GM21723 (cell line): Measurements from ENCODE around the gene SLC1A4.
"Not testable (repeated sequence)": the region's sequence is repeated elsewhere in the genome, so short reads cannot be mapped to it uniquely, and the experiment has no call there.

Experiments used
- ATAC-seq: cut with Tn5 transposase; IDR thresholded peaks from one replicate; pipeline ENCODE4 v1.9.1; 2021; ENCODE audit warnings: mild to moderate bottlenecking, moderate library complexity; ENCODE audit not compliant: unreplicated experiment

Gene SLC1A4

DNA sequence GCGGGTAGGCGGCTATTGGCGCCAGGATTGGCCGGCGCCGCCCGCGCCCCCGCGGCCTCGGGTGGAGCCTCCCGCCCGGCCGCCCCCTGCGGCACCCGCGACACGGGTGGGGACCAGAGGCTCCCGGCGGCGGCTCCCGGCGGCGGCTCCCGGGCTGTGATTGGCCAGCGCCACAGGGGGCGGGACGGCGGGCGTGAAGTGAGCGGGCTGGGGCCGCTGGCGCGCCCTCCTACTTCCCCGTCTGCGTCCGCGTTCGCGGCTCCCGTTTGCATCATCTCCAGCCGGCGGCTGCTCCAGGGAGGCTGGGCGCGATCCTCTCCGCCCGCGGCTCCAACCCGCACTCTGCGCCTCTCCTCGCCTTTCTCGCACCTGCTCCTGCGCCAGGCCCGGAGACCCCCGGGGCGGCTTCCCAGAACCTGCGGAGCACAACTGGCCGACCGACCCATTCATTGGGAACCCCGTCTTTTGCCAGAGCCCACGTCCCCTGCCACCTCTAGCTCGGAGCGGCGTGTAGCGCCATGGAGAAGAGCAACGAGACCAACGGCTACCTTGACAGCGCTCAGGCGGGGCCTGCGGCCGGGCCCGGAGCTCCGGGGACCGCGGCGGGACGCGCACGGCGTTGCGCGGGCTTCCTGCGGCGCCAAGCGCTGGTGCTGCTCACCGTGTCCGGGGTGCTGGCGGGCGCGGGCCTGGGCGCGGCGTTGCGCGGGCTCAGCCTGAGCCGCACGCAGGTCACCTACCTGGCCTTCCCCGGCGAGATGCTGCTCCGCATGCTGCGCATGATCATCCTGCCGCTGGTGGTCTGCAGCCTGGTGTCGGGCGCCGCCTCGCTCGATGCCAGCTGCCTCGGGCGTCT, at the start of gene SLC1A4:
Gene SLC1A4 (plus strand): TSS at position 274 of the 856 bp plus-strand sequence. CDS start 245 bp downstream, at position 519.
- peak; percentile 75 for ATAC-seq

DNA sequence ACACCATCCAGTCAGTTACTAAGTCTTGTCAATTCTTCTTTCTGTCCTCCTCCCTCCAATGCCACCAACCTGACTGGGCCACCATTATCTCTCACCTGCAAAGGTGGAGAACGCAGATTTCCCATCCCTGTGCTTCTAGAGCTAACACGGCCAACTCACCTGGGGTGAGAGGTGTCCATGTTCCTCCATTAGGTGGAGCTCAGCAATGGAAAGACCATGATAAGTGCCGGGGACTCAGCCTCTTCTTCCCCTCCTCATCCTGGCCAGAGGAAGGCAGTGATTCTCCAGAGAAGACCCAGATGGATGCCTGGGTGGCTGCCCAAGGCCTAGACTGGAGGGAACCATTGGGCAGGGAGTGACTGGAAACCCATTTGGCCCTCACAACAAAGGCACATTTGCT, 48.1 kb upstream of the SLC1A4 start:
- ATAC-seq: no peak

DNA sequence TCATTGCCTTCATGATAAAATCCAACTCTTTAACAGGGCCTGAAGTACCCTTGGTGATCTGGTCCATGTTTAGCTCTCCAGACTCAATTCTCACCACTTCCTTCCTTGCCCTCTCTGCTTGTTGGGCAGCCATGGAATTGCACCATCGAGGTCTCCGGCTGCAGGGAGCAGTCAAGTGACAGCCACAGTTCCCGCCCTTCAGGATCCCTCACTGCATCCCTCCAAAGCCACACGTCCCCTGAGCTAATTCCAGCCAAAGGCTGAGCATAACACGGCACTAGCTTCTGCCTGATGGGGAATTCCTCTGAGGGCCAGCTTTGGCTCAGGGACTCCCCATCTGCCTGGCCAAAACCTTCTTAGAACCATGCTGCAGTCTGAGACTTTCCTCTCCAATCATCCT, 47.4 kb upstream of the SLC1A4 start:
- no peak for ATAC-seq

DNA sequence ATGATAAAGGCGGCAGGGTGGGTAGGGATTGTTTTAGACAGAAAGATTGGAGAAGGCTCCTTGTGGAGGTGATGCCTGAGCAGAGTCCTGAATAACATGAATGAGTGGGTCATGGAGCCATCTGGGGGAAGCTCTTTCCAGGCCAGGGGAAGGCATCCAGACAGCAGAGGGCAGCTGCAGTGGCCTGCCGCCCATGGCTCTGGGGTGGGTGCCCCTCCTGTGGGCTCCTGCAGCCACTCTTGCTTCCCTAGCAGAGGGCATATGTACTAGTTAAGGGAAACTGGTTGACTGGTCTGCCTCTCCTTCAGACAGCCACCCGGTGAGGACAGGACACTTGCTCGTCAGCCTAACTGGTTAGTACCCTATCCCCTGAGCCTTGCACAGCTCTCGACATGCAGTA, 46.5 kb upstream of the SLC1A4 start:
- no peak for ATAC-seq

DNA sequence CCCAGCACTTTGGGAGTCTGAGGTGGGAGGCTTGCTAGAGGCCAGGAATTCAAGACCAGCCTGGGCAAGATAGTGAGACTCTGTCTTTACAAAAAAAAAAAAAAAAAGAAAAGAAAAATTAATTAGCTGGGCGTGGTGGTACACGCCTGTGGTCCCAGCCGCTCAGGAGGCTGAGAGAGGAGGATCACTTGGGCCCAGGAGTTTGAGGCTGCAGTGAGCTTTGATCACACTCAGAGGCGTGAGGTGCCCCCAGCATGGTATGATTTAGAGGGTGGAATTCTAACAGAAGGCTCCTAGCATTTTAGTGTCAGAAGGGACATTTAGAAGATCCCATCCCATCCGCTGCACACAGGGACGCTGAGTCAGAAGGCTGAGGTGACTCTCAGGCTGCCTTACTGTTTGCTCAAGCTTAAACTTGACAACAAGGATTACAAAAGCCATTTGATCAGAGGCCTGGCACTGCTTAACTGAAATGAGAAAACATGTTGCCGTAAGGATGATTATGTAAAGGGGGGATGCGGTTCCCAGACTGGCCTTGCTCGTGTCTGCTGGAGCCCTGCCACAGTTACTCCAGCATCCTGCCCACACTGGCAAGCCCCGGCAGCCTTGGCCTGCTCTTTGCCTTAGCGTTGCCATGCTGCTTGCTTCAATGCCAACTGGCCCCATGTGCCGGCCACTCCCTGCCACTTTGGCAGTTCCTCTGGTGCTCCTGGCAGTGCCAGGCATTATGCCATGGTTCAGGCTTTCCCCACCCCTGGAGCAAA, 45.6 kb upstream of the SLC1A4 start:
- no peak for ATAC-seq

DNA sequence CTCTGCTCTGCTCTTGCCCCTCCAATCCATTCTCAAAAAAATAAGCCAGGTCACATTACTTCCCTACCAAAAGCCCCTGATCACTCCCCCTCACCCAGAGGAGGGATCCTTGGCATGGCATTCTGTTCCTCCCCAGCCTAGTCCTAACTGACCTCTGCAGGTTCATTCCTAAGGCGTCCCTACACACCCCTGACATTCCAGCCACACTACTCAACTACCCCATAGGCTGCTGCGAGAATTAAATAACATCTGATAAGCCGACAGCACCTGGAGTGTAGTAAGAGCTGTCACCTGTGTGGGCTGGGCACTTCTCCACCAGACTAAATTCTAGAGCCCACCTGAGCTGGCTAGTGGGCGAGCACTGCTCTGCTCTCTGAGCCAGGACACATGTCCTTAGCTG, 44.7 kb upstream of the SLC1A4 start:
- ATAC-seq: no peak

DNA sequence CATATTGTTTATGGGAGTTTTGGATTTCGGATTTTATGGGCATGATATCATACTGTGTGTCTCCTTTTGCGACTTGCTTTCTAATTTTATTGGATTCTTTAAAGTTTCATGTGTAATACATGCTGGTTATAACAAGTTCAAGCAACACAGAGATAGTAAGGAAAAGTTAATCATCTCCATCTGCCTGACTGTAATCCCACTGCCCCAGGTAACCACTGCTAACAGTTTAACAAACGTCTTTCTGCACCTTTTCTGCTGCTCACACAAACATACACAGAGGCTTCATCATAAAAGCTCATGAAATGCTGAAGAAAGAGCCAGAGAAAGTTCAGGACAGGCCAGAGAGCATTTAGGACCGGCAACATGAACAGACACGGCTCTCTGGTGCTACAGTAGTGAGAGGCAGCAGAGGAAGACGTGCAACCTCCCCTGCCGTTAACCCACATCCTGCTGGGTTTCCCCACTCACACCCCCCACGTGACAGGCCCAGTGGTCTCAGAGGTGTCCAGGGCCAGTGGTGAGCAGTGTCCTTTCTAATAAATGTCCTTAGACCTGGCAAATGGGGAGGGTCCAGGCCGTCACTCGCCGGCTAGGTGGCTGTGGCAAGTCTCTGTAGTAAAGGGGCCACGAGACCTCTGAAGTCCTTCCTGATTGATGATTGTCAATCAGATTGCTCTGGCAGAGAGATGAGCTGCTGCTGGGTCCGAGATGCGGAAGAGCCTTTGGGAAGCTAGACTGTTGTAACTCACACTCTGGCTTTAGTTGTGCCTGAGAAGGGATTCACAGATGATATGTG, 43.0 kb upstream of the SLC1A4 start:
- ATAC-seq: peak; percentile 89

DNA sequence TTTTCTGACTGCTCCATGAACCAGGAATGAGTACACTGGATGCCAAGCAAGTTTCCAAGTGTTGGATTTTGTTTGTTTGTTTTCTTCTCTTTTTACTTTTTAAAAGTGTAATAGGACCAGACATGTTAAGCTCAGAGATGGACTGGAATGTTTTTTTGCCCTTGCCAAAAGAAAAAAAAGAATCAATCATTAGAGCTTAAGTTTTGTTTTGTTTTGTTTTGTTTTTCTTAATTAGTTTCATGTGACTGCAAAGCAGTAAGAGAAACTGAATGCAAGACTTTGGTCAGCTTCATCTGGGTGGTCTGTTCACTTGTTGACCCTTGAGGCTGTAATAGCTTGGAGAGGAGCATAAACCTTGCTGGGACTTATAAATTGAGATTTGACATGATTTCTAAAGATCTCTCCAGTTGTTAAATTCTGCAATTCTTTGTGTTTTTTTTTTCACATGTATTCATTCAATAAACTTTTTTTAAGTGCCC, 42.4 kb upstream of the SLC1A4 start:
- ATAC-seq: no peak

DNA sequence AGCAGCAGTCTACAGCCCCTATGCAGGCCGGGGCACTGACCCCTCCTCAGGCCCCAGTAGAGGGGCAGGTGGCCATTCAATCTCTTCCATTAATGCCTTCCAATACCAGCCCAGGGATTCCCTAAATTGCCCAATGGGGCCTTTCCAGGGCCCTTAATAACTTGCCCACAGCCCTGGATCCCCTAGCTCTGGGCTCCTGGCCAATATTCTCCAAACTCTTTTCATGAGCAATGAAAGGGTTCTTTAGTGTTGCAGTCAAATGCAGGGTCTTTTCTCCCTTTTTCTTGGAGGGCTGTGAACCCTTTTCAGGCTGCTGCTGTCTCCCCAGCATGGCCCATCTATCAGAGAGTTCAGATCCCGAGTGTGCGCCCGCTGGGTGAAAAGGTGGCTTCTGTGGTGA, 41.3 kb upstream of the SLC1A4 start:
- no peak for ATAC-seq

DNA sequence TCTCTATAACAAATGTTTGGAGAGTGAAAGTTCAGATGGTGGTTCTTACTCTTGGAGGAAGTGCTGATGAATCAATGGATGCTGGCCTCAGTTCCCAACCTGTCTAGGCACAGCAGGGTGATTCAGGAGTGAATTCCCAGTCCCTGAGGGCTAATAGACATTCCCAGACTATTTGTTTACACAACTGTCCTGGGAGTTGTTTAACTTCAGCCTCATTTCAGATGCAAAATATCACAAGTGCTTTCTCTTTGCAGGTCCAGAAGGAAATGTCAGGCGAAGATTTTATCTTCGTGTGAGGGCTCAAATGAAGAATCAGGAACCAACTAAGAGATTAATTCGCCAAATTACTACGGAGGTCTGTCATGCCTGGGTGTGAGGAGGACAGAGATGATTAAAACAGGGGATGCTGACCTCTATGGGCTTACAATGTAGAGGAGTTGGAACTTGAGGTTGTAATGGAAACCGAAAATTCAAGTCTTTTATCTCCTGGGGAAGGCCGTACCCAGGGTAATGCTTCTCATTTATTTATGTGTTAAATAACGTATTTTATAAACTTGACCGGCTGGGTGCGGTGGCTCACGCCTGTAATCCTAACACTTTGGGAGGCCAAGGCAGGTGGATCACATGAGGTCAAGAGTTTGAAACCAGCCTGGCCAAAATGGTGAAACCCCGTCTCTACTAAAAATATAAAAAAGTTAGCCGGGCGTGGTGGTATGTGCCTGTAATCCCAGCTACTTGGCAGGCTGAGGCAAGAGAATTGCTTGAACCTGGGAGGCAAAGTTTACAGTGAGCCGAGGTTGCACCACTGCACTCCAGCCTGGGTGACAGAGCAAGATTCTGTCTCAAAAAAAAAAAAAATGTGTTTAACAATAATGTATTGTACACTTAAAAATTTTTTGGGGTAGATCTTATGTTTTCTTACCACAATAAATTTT, 38.7 kb upstream of the SLC1A4 start:
- no peak for ATAC-seq

DNA sequence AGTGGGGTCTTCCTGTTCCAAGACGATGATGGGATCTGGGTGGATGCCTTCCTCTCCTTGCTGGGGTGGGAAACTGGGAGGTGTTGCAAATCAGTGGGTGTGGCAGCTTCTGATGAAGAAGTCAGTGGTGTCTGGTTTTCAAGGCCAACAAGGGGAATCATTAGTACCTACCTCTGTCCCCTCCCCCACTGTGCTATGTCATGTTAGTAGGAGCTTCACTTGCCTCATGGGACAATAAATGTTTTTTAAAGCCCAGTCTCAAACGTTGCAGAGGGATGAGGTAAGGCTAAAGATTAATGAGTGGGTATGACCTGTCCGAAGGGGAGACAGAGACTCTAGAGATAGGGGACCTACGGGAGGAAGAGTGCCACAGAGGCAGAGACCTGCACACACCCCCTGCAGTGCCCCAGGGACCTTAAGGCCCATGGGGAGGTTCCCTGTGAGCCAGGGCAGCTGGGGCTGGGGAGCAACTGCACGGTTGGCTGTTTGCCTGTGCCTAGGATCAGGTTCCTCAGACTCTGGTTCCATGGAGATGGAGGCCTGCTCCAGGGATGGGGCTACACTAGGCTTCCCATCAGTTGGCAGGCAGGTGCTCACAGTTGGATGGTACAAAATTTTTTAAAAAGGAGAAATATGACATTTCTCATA, 37.8 kb upstream of the SLC1A4 start:
- no peak for ATAC-seq

DNA sequence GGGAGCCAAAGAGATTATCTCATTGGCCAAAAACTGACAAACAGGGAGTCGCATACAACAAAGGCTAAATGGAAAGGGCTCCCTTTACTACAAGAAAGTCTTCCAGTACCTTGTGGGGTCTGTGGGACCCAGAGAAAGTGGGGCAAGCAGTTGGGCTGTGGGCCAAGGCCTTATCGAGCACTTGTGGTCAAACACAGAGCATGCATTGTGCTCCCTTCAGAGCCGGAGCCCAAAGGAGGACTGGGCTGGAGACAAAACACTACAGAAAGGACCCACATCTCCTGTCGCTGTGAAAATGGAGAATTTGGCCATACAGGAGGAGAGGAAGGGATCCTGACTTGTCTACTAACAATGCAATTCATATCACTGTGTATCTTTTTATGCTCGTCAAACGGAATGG, 37.1 kb upstream of the SLC1A4 start:
- no peak for ATAC-seq

DNA sequence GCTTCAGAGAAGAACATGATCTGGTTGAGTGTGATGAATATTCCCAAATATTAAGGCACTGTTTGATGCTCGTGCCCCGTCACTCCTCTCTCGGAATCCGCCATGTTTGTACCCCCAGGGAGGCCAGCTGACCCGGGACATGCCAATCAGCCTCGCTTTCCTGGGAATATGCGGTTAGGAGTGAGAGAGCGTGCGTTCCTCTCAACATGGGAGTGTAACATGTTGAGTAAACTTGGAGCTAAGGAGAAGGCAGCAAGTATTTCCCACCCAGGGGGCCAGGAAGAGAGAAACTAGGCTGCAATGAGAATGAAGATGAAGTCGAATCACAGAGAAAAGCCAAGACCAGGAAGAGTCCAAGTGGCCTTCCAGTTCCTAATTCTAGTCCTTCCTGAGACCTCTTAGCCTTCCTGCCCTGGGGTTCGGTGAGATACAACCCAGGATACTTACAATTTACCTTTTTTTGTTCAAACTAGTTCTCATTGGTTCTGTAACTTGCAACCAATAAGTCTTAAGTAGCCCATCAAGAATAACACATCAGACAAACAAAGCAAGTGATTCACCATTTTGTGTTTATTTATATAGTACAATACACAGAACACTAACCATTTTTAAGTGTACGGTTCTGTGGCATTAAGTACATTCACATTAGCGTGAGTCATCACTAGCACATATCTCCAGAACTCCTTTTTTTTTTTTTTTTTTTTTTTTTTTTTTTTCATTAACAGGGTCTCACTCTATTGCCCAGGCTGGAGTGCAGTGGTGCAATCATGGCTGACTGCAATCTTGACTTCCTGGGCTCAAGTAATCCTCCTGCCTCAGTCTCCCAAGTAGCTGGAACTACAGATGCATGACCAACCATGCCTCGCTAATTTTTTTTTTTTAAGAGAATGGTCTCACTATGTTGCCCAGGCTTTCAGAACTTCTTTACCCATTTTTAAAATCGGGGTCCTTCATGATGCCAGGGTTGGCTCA, 36.4 kb upstream of the SLC1A4 start:
- ATAC-seq: no peak

DNA sequence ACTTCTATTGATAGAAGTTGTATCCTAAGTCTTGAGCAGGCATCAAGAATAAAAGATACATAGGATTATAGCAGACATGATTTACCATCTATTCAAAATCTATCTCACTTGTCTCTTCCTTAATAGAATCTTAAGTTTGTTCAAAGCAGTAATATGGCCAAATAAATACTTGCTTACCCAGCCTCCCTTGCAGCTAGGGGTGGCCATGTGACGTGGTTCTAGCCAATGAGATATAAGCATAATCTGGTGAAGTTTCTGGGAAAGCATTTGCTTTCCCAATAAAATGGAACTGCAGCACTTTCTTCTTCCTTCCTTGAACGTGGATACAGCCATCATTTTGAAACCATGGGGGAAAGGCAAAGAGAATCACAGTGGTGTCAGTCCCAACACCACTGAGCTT, 33.7 kb upstream of the SLC1A4 start:
- no peak for ATAC-seq

DNA sequence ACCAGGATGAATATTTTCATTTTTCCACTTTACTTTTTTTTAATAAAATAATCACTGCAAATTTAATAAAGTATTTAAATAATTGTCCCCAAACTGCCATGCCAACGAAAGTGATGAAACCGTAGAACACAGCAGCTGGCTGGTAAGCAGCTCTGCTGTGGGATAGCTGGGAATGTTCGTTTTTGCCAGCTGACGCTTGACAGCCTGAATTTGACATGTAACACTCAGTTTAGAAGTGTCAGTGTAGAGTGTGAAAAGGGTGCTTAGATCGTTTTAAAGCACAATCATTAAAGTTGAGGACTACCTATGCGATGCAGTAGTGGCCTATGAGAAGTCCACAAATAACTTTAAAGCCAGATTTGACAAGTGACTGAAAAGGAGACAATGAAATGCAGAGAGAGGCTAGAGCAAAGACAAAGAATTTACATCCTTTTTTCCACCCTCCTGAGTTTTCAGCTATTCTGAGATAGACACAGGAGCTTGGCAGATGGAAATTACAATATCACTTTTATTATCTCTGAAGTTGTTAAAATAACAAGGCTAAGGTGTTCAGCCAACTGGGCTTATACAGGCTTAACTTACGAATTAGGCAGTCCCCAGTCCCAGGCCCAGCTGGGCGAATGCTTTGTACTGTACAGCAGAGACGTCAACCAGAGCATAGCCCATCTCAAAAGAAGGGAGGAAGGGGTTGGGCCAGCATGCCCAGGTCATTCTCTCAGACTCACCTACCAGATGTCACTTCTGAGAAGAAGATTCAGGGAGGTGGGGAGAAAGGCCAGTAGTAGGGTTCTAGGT, 31.9 kb upstream of the SLC1A4 start:
- no peak for ATAC-seq

DNA sequence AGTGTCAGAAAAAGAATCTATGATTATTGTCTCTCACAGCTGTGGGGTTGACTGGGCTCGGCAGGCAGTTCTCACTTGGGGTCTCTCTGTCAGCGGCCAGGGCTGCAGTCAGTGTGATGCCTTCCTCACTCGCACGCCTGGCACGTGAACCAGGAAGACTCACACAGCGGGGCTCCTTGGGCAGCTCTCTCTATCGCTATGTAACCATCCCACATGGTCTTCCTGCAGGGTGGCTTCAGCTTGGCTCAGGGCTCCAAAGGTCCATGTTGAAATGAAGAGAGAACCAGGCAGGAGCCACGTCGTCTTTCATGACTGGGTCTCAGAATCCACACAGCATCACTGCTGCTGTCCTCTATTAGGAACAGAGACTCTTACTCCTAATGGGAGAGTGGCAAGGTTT, 30.6 kb upstream of the SLC1A4 start:
- no peak for ATAC-seq

DNA sequence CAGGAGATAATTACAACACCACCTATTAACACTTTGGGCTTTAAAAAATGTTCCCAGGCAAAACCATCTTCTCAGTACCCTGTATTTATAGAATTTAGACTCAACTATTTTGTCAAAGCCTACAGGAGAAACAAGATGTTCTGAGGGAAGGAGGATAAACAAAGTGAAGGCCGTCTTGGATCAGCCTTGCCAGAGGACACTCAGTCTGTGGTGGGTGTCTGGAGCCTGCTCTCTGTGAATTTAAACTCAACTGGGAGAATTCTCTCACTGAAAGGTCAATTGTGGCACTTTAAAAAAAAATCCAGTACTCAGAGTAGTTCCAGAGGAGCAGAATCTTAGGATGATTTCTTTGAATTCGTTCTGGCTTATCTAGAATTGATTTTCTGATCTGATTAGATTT, 28.4 kb upstream of the SLC1A4 start:
- no peak for ATAC-seq

DNA sequence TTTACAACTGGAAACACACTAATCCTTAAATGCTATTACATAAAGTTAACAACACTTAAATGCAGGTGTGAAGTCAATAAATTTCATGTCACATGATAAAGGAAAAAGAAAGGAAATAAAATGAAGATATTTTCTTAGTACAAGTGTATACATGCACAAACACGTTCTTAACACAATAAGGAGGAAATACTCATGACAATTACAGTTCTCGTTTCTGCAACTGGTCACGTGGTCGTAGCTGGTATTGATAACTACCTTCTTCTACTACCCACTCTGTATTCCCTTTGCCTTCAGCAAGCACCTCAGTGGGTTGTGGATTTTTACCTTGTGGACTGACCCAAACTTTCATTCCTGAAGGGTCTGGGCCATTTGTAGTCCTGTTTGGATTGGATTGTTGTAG, 26.1 kb upstream of the SLC1A4 start:
- ATAC-seq: not testable (repeated sequence)
